ENCODE measurements around the gene FKBP4. TPM values are rescaled to one million over a fixed set of nuclear protein-coding genes. Genes with fewer than 3 reads are reported as not detected.

Gene FKBP4
- total and polyA plus RNA-seq, 9 donors = 25.1 to 55.8 (median 45.5) TPM

DNA sequence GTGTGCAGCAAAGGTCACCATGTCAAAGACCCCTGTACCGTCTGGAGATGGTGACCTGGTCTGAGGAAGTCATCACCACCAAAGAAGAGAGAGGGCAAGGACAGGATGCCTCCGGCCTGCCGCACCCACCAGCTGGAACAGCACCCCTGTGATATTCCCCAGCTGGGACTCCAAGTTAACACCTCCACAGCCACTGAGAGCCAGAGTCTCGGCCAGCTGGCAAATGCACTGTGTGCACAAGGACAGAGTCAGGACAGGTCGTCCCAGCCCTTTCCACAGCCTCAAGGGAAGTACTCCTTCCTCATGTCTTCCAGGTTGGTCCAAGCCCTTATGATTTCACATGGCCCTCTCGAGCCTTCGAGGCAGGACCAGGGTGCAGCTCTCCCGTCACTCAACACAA lies 19.3 kb upstream of the FKBP4 start:
- Histone ChIP-seq H3K4me3 (ENCODE audit: low read length) (no peak overlapping the region), H3K9me3 (replicated peaks; ENCODE audit: control insufficient read depth, low read depth, low read length) (no peaks in the 10 kb centered on the region), H3K36me3 (ENCODE audit: control insufficient read depth, insufficient read depth, low read length) (no peaks in the 10 kb centered on the region), H3K27me3 (ENCODE audit: control insufficient read depth, insufficient read depth, low read length) (peaks cover 2% of the 10 kb centered on the region), H3K27ac (ENCODE audit: low read length) (no peak overlapping the region), H3K4me1 (ENCODE audit: control insufficient read depth, insufficient read depth, low read length) (peaks cover 4% of the 10 kb centered on the region)
- WGBS (ENCODE audit: insufficient coverage) = 71% methylated on average over 7 of the region's 8 CpGs
- DNase-seq = no peak

DNA sequence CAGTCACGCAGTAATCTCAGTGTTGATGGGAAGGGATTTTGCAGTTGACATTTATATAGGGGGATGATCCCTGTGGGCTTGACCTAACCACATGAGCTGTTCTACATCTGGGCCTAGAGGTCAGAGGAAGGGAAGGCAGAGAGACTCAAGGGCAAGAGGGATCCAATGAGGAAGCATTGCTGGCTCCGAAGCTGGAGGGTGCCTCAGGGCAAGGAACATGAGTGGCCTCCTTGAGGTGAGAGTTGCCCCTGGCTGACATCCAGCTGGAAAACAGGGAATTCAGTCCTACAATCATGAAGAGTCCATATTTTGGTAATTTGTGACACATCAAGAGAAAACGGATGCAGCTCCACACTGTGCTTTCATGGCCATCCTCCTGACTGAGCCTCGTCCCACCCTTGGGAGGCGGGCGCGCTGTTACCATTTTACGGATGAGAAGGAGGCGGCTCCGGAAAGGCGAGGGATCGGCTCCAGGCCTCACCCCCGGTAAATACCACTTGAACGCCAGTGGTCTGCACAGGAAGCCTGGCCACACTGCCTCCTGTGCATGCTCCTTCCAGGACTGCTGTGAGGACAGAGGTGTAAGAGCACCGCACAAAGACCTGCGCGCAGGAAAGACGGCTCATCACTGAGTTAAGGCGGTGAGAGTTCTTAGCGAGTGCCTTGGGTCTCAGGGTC lies 18.5 kb upstream of the FKBP4 start:
- Histone ChIP-seq H3K36me3 (ENCODE audit: control insufficient read depth, insufficient read depth, low read length) (no peaks in the 10 kb centered on the region), H3K27me3 (ENCODE audit: control insufficient read depth, insufficient read depth, low read length) (peaks cover 2% of the 10 kb centered on the region), H3K4me3 (ENCODE audit: low read length) (no peak overlapping the region), H3K9me3 (replicated peaks; ENCODE audit: control insufficient read depth, low read depth, low read length) (no peaks in the 10 kb centered on the region), H3K4me1 (ENCODE audit: control insufficient read depth, insufficient read depth, low read length) (peaks cover 4% of the 10 kb centered on the region), H3K27ac (ENCODE audit: low read length) (no peak overlapping the region)
- WGBS (ENCODE audit: insufficient coverage) = 73% methylated on average over 17 of the region's 20 CpGs
- no peak for DNase-seq

DNA sequence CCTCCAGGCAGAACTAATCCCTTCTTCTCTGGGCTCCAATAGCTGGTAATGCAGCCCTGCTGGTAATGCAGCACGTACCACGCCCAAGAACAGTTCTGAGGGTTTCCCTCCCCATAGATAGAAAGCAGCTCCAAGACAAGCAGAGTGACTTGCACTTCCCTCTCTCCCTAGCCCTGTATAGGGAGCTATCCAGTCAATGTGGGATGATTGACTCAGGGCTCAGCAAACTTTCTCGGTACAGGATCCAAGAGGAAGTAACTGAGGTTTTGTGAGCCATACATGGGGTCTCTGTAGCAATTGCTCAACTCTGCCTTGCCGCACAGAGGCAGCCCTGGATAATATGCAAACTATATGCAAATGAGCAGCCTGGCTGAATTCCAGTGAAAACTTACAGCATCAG lies 15.5 kb upstream of the FKBP4 start:
- H3K27ac ChIP-seq (ENCODE audit: low read length) = no peak overlapping the region
- no peaks in the 10 kb centered on the region for H3K9me3 ChIP-seq (replicated peaks; ENCODE audit: control insufficient read depth, low read depth, low read length)
- peaks cover 12% of the 10 kb centered on the region for H3K27me3 ChIP-seq (ENCODE audit: control insufficient read depth, insufficient read depth, low read length)
- no peaks in the 10 kb centered on the region for H3K36me3 ChIP-seq (ENCODE audit: control insufficient read depth, insufficient read depth, low read length)
- peaks cover 8% of the 10 kb centered on the region for H3K4me1 ChIP-seq (ENCODE audit: control insufficient read depth, insufficient read depth, low read length)
- WGBS (ENCODE audit: insufficient coverage) = 42% methylated on average over 2 of the region's 4 CpGs
- no peak for DNase-seq
- no peak overlapping the region for H3K4me3 ChIP-seq (ENCODE audit: low read length)

DNA sequence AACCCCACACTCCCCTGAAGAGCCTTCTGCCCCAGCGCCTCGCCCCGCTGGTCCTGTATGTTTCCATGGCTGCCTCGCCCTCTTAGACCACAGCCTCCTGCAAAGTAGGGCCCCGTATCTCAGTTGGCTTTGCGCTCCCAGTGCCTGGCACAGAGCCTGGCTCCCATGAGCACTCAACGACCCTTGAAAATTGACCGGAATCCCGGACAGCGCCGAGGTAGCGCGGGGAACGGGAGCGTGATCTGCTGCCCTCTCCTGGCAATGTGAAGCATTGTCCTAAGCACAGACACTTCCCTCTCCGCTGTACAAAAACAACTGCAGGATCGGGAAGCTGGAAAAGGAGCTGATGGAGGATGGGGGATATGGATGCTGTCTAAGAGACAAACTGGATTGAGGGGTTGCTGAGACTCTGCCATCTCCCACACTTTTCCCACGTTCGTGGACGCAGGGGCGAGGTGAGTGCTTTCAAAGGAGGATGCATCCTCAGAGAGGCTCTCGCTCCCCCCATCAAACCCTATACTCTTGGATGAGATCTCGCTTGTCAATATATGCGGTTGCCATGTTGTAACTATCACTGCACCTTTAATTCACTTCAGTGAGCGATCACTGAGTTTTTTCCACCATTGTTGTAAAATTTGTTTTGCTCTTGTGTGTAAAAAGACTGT lies 10.7 kb upstream of the FKBP4 start:
- Histone ChIP-seq H3K4me1 (ENCODE audit: control insufficient read depth, insufficient read depth, low read length) (peaks cover 8% of the 10 kb centered on the region), H3K4me3 (ENCODE audit: low read length) (no peak overlapping the region), H3K27me3 (ENCODE audit: control insufficient read depth, insufficient read depth, low read length) (peaks cover 18% of the 10 kb centered on the region), H3K27ac (ENCODE audit: low read length) (no peak overlapping the region), H3K36me3 (ENCODE audit: control insufficient read depth, insufficient read depth, low read length) (no peaks in the 10 kb centered on the region), H3K9me3 (replicated peaks; ENCODE audit: control insufficient read depth, low read depth, low read length) (no peaks in the 10 kb centered on the region)
- 9% methylated on average over 6 of the region's 25 CpGs for WGBS (ENCODE audit: insufficient coverage)
- peak; percentile 73 for DNase-seq

DNA sequence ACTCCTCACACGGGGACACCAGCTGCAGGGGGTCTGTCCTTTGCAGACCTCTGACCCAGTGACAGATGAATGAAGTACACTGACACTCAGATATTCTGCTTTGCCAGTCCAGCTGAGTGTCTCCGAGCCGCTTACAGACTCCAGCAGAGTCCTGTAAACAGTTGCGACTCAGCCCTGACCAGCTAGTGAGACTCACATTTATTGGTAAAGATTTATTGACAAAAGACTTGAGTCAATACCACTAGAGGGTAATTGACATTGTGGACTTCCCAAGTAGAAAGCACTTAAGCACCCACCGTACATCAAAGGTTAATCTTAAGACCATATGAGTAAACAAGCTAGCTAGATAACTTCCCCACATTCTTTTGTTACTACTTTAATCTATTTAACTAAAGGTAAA lies 9.8 kb upstream of the FKBP4 start:
- H3K9me3 ChIP-seq (replicated peaks; ENCODE audit: control insufficient read depth, low read depth, low read length) = no peaks in the 10 kb centered on the region
- no peak overlapping the region for H3K4me3 ChIP-seq (ENCODE audit: low read length)
- 14% methylated on average over 1 of the region's 5 CpGs for WGBS (ENCODE audit: insufficient coverage)
- no peak for DNase-seq
- H3K4me1 ChIP-seq (ENCODE audit: control insufficient read depth, insufficient read depth, low read length) = peaks cover 3% of the 10 kb centered on the region
- H3K36me3 ChIP-seq (ENCODE audit: control insufficient read depth, insufficient read depth, low read length) = no peaks in the 10 kb centered on the region
- no peak overlapping the region for H3K27ac ChIP-seq (ENCODE audit: low read length)
- peaks cover 18% of the 10 kb centered on the region for H3K27me3 ChIP-seq (ENCODE audit: control insufficient read depth, insufficient read depth, low read length)

DNA sequence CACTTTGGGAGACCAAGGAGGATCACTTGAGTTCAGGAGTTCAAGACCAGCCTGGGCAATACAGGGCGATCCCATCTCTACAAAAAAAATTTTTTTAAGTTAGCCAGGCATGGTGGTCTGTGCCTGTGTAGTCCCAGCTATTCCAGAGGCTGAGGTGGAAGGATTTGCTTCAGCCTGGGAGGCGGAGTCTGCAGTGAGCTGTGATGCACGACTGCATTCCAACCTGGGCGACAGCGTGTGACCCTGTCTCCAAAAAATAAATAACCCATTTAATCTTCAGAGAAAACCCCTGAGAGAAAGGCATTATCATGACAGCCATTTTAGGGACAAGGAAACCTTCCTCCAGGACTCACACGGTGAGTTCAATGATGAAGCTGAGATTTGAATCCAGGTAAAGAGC lies 3.7 kb upstream of the FKBP4 start:
- Histone ChIP-seq H3K4me3 (ENCODE audit: low read length) (no peak overlapping the region), H3K9me3 (replicated peaks; ENCODE audit: control insufficient read depth, low read depth, low read length) (no peaks in the 10 kb centered on the region), H3K36me3 (ENCODE audit: control insufficient read depth, insufficient read depth, low read length) (no peaks in the 10 kb centered on the region), H3K4me1 (ENCODE audit: control insufficient read depth, insufficient read depth, low read length) (peaks cover 8% of the 10 kb centered on the region), H3K27ac (ENCODE audit: low read length) (no peak overlapping the region), H3K27me3 (ENCODE audit: control insufficient read depth, insufficient read depth, low read length) (peaks cover 9% of the 10 kb centered on the region)
- WGBS (ENCODE audit: insufficient coverage) = 90% methylated on average over 2 of the region's 6 CpGs
- DNase-seq = no peak

DNA sequence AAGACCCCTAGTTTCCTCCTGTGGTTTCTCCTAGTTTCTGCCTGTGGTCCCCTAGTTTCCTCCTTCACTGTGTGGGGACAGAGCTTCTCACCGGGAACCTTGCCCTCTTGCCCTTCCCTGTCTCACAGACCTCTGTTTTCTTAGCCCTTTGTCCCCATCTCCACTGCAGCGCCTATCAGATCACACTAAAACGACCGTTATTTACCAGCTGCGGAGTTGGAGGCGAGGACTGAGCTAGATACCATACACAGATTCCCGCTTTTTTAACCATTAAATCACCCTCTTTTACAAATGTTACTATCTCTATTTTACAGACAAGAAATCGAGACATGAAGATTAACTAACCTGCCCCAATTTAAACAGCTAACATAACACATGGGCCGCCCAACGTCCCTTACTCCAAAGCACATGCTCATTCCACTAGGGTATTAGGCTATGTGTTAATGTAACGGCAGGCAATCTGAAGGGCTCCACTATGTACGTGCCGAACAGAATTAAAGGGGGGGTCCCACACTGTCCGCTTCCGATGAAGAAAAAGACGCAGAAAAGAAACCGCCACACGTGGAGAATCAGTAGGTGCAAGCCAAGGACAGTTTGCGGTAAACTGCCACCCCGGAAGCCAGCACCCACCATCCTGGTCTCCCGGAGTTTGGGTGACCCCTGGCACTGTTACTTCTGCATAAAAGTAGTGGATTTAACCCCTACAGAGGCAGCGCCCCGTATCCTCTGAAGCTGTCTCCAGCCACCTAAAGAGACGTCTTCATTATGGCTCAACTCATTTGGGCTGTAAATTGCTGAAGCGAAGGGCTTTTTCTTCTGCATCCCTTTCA lies 1.9 kb upstream of the FKBP4 start:
- Histone ChIP-seq H3K36me3 (ENCODE audit: control insufficient read depth, insufficient read depth, low read length) (peaks cover 13% of the 10 kb centered on the region), H3K27ac (ENCODE audit: low read length) (no peak overlapping the region), H3K27me3 (ENCODE audit: control insufficient read depth, insufficient read depth, low read length) (peaks cover 9% of the 10 kb centered on the region), H3K4me3 (ENCODE audit: low read length) (no peak overlapping the region), H3K4me1 (ENCODE audit: control insufficient read depth, insufficient read depth, low read length) (peaks cover 14% of the 10 kb centered on the region), H3K9me3 (replicated peaks; ENCODE audit: control insufficient read depth, low read depth, low read length) (no peaks in the 10 kb centered on the region)
- no peak for DNase-seq
- 56% methylated on average over 19 of the region's 25 CpGs for WGBS (ENCODE audit: insufficient coverage)

DNA sequence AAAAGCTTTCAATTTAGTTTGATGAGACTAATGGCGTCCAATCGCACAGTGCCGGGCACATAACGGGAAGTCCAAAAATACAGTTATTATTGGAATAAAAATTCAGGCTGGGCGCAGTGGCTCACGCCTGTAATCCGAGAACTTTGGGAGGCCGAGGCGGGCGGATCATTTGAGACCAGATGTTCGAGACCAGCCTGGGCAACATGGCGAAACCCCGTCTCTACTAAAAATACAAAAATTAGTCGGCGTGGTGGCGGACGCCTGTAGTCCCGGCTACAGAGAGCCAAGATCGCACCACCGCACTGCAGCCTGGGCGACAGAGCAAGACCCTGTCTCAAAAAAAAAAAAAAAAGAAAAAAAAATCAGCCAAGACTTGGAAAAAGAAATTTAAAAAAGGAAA lies 1.2 kb upstream of the FKBP4 start:
- Histone ChIP-seq H3K9me3 (replicated peaks; ENCODE audit: control insufficient read depth, low read depth, low read length) (no peaks in the 10 kb centered on the region), H3K36me3 (ENCODE audit: control insufficient read depth, insufficient read depth, low read length) (peaks cover 19% of the 10 kb centered on the region), H3K27me3 (ENCODE audit: control insufficient read depth, insufficient read depth, low read length) (peaks cover 9% of the 10 kb centered on the region), H3K4me3 (ENCODE audit: low read length) (no peak overlapping the region), H3K27ac (ENCODE audit: low read length) (no peak overlapping the region), H3K4me1 (ENCODE audit: control insufficient read depth, insufficient read depth, low read length) (peaks cover 14% of the 10 kb centered on the region)
- DNase-seq = no peak
- WGBS (ENCODE audit: insufficient coverage) = 94% methylated on average over 8 of the region's 21 CpGs

DNA sequence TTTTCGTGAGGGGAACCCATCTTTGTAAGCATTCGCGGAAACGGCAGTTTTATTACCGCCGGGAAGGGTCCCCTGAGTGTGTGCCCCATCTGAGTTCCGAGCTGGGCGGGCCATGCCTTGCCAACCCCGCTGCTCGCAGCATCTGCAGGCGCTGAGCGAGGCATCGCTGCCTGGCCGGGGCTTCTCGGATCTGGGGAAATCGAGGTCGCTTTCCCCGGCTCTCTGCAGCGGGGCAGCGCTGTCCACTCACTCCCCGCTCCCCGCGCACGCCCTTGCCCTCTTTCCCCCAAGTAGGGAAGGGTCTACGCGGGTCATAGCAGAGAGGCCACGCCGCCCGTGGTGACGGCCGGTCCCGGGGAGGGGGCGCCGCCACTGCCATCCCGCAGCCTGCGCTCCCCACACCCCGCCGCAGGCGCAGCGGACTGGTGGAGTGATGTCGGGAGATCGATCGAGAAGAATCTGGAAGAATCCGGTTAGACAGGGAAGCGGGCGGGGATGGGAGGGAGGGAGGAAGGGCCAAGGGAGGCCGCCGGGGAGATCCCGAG lies 507 bp upstream of the FKBP4 start:
- Histone ChIP-seq H3K4me1 (ENCODE audit: control insufficient read depth, insufficient read depth, low read length) (peaks cover 14% of the 10 kb centered on the region), H3K27me3 (ENCODE audit: control insufficient read depth, insufficient read depth, low read length) (peaks cover 9% of the 10 kb centered on the region), H3K27ac (ENCODE audit: low read length) (peak overlapping the region; percentile 77), H3K9me3 (replicated peaks; ENCODE audit: control insufficient read depth, low read depth, low read length) (no peaks in the 10 kb centered on the region), H3K36me3 (ENCODE audit: control insufficient read depth, insufficient read depth, low read length) (peaks cover 26% of the 10 kb centered on the region), H3K4me3 (ENCODE audit: low read length) (peak overlapping the region; percentile 63)
- DNase-seq = no peak
- WGBS (ENCODE audit: insufficient coverage) = 2% methylated on average over 43 of the region's 49 CpGs
